ENCODE results near the gene SET.

DNA sequence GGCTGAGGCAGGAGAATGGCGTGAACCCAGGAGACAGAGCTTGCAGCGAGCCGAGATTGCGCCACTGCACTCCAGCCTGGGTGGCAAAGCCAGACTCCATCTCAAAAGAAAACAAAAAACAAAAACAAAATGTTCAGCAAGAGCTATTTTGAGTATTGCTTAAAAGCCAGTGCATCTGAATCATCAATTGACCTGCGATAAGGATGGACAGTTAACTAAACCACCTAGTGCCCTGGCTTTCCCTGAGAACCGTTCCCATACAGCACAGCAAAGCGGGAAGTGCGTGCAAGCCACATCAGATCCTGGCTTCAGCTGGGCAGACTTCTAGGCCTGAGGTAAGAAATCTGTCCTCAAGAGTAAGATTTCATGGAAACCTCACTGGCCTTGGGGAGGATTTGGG, 35.1 kb upstream of the SET start:
- TF ChIP-seq, protein P1, sequence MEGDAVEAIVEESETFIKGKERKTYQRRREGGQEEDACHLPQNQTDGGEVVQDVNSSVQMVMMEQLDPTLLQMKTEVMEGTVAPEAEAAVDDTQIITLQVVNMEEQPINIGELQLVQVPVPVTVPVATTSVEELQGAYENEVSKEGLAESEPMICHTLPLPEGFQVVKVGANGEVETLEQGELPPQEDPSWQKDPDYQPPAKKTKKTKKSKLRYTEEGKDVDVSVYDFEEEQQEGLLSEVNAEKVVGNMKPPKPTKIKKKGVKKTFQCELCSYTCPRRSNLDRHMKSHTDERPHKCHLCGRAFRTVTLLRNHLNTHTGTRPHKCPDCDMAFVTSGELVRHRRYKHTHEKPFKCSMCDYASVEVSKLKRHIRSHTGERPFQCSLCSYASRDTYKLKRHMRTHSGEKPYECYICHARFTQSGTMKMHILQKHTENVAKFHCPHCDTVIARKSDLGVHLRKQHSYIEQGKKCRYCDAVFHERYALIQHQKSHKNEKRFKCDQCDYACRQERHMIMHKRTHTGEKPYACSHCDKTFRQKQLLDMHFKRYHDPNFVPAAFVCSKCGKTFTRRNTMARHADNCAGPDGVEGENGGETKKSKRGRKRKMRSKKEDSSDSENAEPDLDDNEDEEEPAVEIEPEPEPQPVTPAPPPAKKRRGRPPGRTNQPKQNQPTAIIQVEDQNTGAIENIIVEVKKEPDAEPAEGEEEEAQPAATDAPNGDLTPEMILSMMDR (conservative IDR thresholded peaks at IDR 0.05; ENCODE audit: low read depth, low read length): no peak
- no peak for TF ChIP-seq EZH2 (IDR thresholded peaks at IDR 0.05; ENCODE audit: borderline replicate concordance, low read depth, low read length, poor library complexity, severe bottlenecking)

Data from A673 (cell line).